Transverse colon (tissue), 4 donors: ENCODE results near the gene PNRC2.

Experiments used
- CTCF ChIP-seq, 5 experiments: fragments of 200-600 bp in 3 of 5; fragments of 450-650 bp in 2 of 5; sonication (generic) in 3 of 5; IDR thresholded peaks; 1 replicate in 2 of 5; 2 replicates in 3 of 5; pipeline ENCODE4 v1.5.1; 2016 to 2017; ENCODE audit warnings: antibody characterized with exemption in 5 of 5, inconsistent platforms in 3 of 5, mild to moderate bottlenecking in 2 of 5, moderate library complexity in 1 of 5
- EP300 ChIP-seq: sonication (generic); formaldehyde crosslinking; IDR thresholded peaks from one replicate; pipeline ENCODE4 v1.6.1; 2017; ENCODE audit warnings: antibody characterized with exemption, low read depth
- POLR2A ChIP-seq: fragments of 450-650 bp; IDR thresholded peaks from one replicate; pipeline ENCODE4 v1.6.1; 2016; ENCODE audit warnings: antibody characterized with exemption, mild to moderate bottlenecking, moderate library complexity
- POLR2AphosphoS5 ChIP-seq, 3 donors: sonication (generic); formaldehyde crosslinking; IDR thresholded peaks; one replicate each; pipeline ENCODE4 v1.6.1; 2016; ENCODE audit warnings: antibody characterized with exemption in 3 of 3

GRCh38 chr1:23960291-23961020 lies 828 bp downstream of the PNRC2 start:
- TF ChIP-seq POLR2A (no peak), CTCF (IDR thresholded peaks at IDR 0.05) (no peak), POLR2AphosphoS5 (IDR thresholded peaks at IDR 0.05) (no peak), EP300 (no peak)
